ENCODE data around the gene GNPTAB. TPM values are rescaled to one million over a fixed set of nuclear protein-coding genes. Genes with fewer than 3 reads are reported as not detected.

GNPTAB gene
- total and polyA plus RNA-seq, 2 donors (not counting 1 experiment from before 2014, with no cell fraction given): 10.4 to 79.4 TPM

GRCh38 chr12:101809208-101809607 lies 21.6 kb downstream of the GNPTAB start:
- no peak overlapping the region for H2AFZ ChIP-seq (ENCODE audit: insufficient read depth, low read depth, low read length, poor library complexity, severe bottlenecking)
- Mint-ChIP-seq H3K27me3 (no peaks in the 10 kb centered on the region), H3K4me1 (peaks cover 10% of the 10 kb centered on the region), H3K27ac (no peak overlapping the region), H3K9me3 (ENCODE audit: insufficient read depth) (no peaks in the 10 kb centered on the region), H3K4me3 (no peak overlapping the region)
- H3K27ac ChIP-seq (ENCODE audit: low read length in 2 of 2): no peak overlapping the region
- no peaks in the 10 kb centered on the region for H3K9me3 ChIP-seq (ENCODE audit: control extremely low read depth in 1 of 3, control insufficient read depth in 2 of 3, insufficient read depth in 1 of 3, low read length in 2 of 3)
- intact Hi-C loops (cut with micrococcal nuclease): no loop called here
- no CpG with 5 or more reads among the region's 2 CpGs for WGBS (ENCODE audit: insufficient coverage)
- H3K27me3 ChIP-seq (replicated peaks in 1 of 4; ENCODE audit: control extremely low read depth in 1 of 4, control insufficient read depth in 3 of 4, insufficient read depth in 4 of 4, low read length in 3 of 4): no peaks in the 10 kb centered on the region
- TF ChIP-seq EZH2 (IDR thresholded peaks at IDR 0.05; ENCODE audit: borderline replicate concordance, insufficient read depth, low read depth, low read length, poor library complexity, severe bottlenecking) (no peak), CTCF (IDR thresholded peaks at IDR 0.05) (no peak)
- CTCF ChIA-PET: no interaction called here
- no peaks in the 10 kb centered on the region for H3K36me3 ChIP-seq (replicated peaks in 1 of 2; ENCODE audit: control extremely low read depth in 1 of 2, control insufficient read depth in 1 of 2, extremely low read depth in 1 of 2, insufficient read depth in 2 of 2, low read length in 1 of 2)
- H4K20me1 ChIP-seq (ENCODE audit: control insufficient read depth, insufficient read depth, low read length, poor library complexity, severe bottlenecking): peaks cover 18% of the 10 kb centered on the region
- POLR2A ChIA-PET: no interaction called here
- H3K79me2 ChIP-seq (ENCODE audit: control insufficient read depth, insufficient read depth, low read length): peaks cover 66% of the 10 kb centered on the region
- H3K4me3 ChIP-seq (ENCODE audit: control extremely low read depth in 1 of 5, extremely low read depth in 1 of 5, insufficient read depth in 1 of 5, low read depth in 2 of 5, low read length in 4 of 5): no peak overlapping the region
- H3K4me1 ChIP-seq (ENCODE audit: control insufficient read depth in 2 of 2, insufficient read depth in 2 of 2, low read length in 2 of 2): no peaks in the 10 kb centered on the region
- no peak overlapping the region for H3K9ac ChIP-seq (ENCODE audit: low read length)
- ATAC-seq (ENCODE audit: low read depth) (no peak), DNase-seq (no peak)
- H3K4me2 ChIP-seq (replicated peaks; ENCODE audit: low read depth, low read length, poor library complexity, severe bottlenecking): no peak overlapping the region

GRCh38 chr12:101806265-101806664 lies 24.5 kb downstream of the GNPTAB start:
- TF ChIP-seq EZH2 (IDR thresholded peaks at IDR 0.05; ENCODE audit: borderline replicate concordance, insufficient read depth, low read depth, low read length, poor library complexity, severe bottlenecking): no peak
- TF ChIP-seq CTCF (IDR thresholded peaks at IDR 0.05): no peak
- Mint-ChIP-seq H3K27ac (no peak overlapping the region), H3K9me3 (ENCODE audit: insufficient read depth) (no peaks in the 10 kb centered on the region), H3K4me3 (no peak overlapping the region), H3K4me1 (peaks cover 18% of the 10 kb centered on the region), H3K27me3 (no peaks in the 10 kb centered on the region)
- DNase-seq (no peak), ATAC-seq (ENCODE audit: low read depth) (no peak)
- H3K9ac ChIP-seq (ENCODE audit: low read length): no peak overlapping the region
- H3K4me3 ChIP-seq (ENCODE audit: control extremely low read depth in 1 of 5, extremely low read depth in 1 of 5, insufficient read depth in 1 of 5, low read depth in 2 of 5, low read length in 4 of 5): no peak overlapping the region
- WGBS (ENCODE audit: insufficient coverage): no CpG with 5 or more reads among the region's 1 CpG
- POLR2A ChIA-PET: no interaction called here
- H4K20me1 ChIP-seq (ENCODE audit: control insufficient read depth, insufficient read depth, low read length, poor library complexity, severe bottlenecking): peaks cover 17% of the 10 kb centered on the region
- H3K27me3 ChIP-seq (replicated peaks in 1 of 4; ENCODE audit: control extremely low read depth in 1 of 4, control insufficient read depth in 3 of 4, insufficient read depth in 4 of 4, low read length in 3 of 4): no peaks in the 10 kb centered on the region
- H3K79me2 ChIP-seq (ENCODE audit: control insufficient read depth, insufficient read depth, low read length): peaks cover 62% of the 10 kb centered on the region
- H3K9me3 ChIP-seq (ENCODE audit: control extremely low read depth in 1 of 3, control insufficient read depth in 2 of 3, insufficient read depth in 1 of 3, low read length in 2 of 3): no peaks in the 10 kb centered on the region
- H3K4me1 ChIP-seq (ENCODE audit: control insufficient read depth in 2 of 2, insufficient read depth in 2 of 2, low read length in 2 of 2): no peaks in the 10 kb centered on the region
- intact Hi-C loops (cut with micrococcal nuclease): no loop called here
- CTCF ChIA-PET: interaction anchor here (1.5 kb wide), 1 partner anchor 34 kb away, joined by 4 read pairs; no protein-coding TSS in a partner anchor
- H3K4me2 ChIP-seq (replicated peaks; ENCODE audit: low read depth, low read length, poor library complexity, severe bottlenecking): no peak overlapping the region
- H2AFZ ChIP-seq (ENCODE audit: insufficient read depth, low read depth, low read length, poor library complexity, severe bottlenecking): no peak overlapping the region
- no peaks in the 10 kb centered on the region for H3K36me3 ChIP-seq (replicated peaks in 1 of 2; ENCODE audit: control extremely low read depth in 1 of 2, control insufficient read depth in 1 of 2, extremely low read depth in 1 of 2, insufficient read depth in 2 of 2, low read length in 1 of 2)
- no peak overlapping the region for H3K27ac ChIP-seq (ENCODE audit: low read length in 2 of 2)
